B cell (primary cell): ENCODE results near the gene PNLIPRP2. TPM values are rescaled to one million over a fixed set of nuclear protein-coding genes. Genes with fewer than 3 reads are reported as not detected.

Experiments used
- ATAC-seq: fragments of 200-7000 bp; cut with Tn5 transposase; one replicate; pipeline ENCODE4 v1.10.0; 2021; ENCODE audit warnings: low read depth, mild to moderate bottlenecking, moderate number of reproducible peaks, moderate library complexity
- CTCF ChIA-PET: fragments of 350-600 bp; sonication (Branson Sonifier 250); formaldehyde crosslinking; loops from one replicate; lab custom pipeline; 2021; ENCODE audit warnings: antibody characterized with exemption, inconsistent platforms; lab: Charles Lee
- POLR2A ChIA-PET: fragments of 350-600 bp; sonication (Branson Sonifier 250); formaldehyde crosslinking; loops from one replicate; lab custom pipeline; 2021; ENCODE audit warnings: antibody characterized with exemption; lab: Charles Lee
- DNase-seq: peaks from one replicate; pipeline ENCODE4 v3.0.0; 2013
- H2AFZ ChIP-seq: 2 replicates; pipeline ENCODE4 v1.6.1; 2012; ENCODE audit warnings: mild to moderate bottlenecking, low read depth, low read length; ENCODE audit not compliant: insufficient read depth, poor library complexity, severe bottlenecking
- H3K27ac ChIP-seq, 2 donors: 1 replicate in 1 of 2; 2 replicates in 1 of 2; pipeline ENCODE4 v1.5.1; 2012 to 2013; ENCODE audit warnings: low read length in 2 of 2, mild to moderate bottlenecking in 2 of 2, moderate library complexity in 1 of 2
- H3K27me3 ChIP-seq, 4 experiments: fragments of 200-600 bp in 1 of 4; sonication (generic) in 1 of 4; replicated peaks in 1 of 4; 1 replicate in 2 of 4; 2 replicates in 2 of 4; pipeline versions ENCODE4 v1.6.1 to v1.7.0; 2013 to 2016; ENCODE audit warnings: low read length in 3 of 4, mild to moderate bottlenecking in 2 of 4, mixed read lengths in 1 of 4, moderate library complexity in 1 of 4; ENCODE audit not compliant: insufficient read depth in 4 of 4, control insufficient read depth in 3 of 4; ENCODE audit errors: control extremely low read depth in 1 of 4
- H3K36me3 ChIP-seq, 2 experiments: replicated peaks in 1 of 2; 1 replicate in 1 of 2; 2 replicates in 1 of 2; pipeline versions ENCODE4 v1.6.1 to v1.7.1; 2013; ENCODE audit warnings: low read length in 1 of 2; ENCODE audit not compliant: insufficient read depth in 2 of 2, control insufficient read depth in 1 of 2; ENCODE audit errors: control extremely low read depth in 1 of 2, extremely low read depth in 1 of 2
- H3K4me1 ChIP-seq, 2 donors: fragments of 200-600 bp in 1 of 2; sonication (generic) in 1 of 2; 1 replicate in 1 of 2; 2 replicates in 1 of 2; pipeline versions ENCODE4 v1.5.1 to v1.6.1; 2013 to 2017; ENCODE audit warnings: low read length in 2 of 2; ENCODE audit not compliant: control insufficient read depth in 2 of 2, insufficient read depth in 2 of 2
- H3K4me2 ChIP-seq: replicated peaks from 2 replicates; pipeline ENCODE3; 2012; ENCODE audit warnings: mild to moderate bottlenecking, low read depth, low read length; ENCODE audit not compliant: poor library complexity, severe bottlenecking
- H3K4me3 ChIP-seq, 5 experiments: fragments of 200-600 bp in 1 of 5; sonication (generic) in 1 of 5; 1 replicate in 3 of 5; 2 replicates in 2 of 5; pipeline versions ENCODE4 v1.5.1 to v1.7.0; 2011 to 2016; ENCODE audit warnings: low read length in 4 of 5, mild to moderate bottlenecking in 4 of 5, low read depth in 2 of 5, control low read depth in 1 of 5, moderate library complexity in 1 of 5; ENCODE audit not compliant: insufficient read depth in 1 of 5; ENCODE audit errors: control extremely low read depth in 1 of 5, extremely low read depth in 1 of 5
- H3K79me2 ChIP-seq: fragments of 200-600 bp; sonication (generic); one replicate; pipeline ENCODE4 v1.6.0; 2016; ENCODE audit warnings: low read length; ENCODE audit not compliant: control insufficient read depth, insufficient read depth
- H3K9ac ChIP-seq: fragments of 200-600 bp; sonication (generic); 2 replicates; pipeline ENCODE4 v1.6.1; 2017; ENCODE audit warnings: mild to moderate bottlenecking, low read length, moderate library complexity
- H3K9me3 ChIP-seq, 3 donors: one replicate each; pipeline versions ENCODE4 v1.6.1 to v1.7.1; 2013; ENCODE audit warnings: low read length in 2 of 3; ENCODE audit not compliant: control insufficient read depth in 2 of 3, insufficient read depth in 1 of 3; ENCODE audit errors: control extremely low read depth in 1 of 3
- H4K20me1 ChIP-seq: 2 replicates; pipeline ENCODE4 v1.6.0; 2012; ENCODE audit warnings: mild to moderate bottlenecking, low read length; ENCODE audit not compliant: insufficient read depth, control insufficient read depth, poor library complexity, severe bottlenecking
- H3K27ac Mint-ChIP-seq: one replicate; pipeline ENCODE4 v1.8.0; 2021; ENCODE audit warnings: mixed read lengths
- H3K27me3 Mint-ChIP-seq: one replicate; pipeline ENCODE4 v1.8.0; 2021; ENCODE audit warnings: mixed read lengths
- H3K4me1 Mint-ChIP-seq: one replicate; pipeline ENCODE4 v1.8.0; 2021; ENCODE audit warnings: mixed read lengths
- H3K4me3 Mint-ChIP-seq: one replicate; pipeline ENCODE4 v1.8.0; 2021; ENCODE audit warnings: mixed read lengths
- H3K9me3 Mint-ChIP-seq: one replicate; pipeline ENCODE4 v1.8.0; 2022; ENCODE audit warnings: mixed read lengths; ENCODE audit not compliant: insufficient read depth
- CTCF ChIP-seq: fragments of 200-600 bp; IDR thresholded peaks from one replicate; pipeline ENCODE4 v1.8.0; 2022; ENCODE audit warnings: antibody characterized with exemption, mild to moderate bottlenecking
- EZH2 ChIP-seq: IDR thresholded peaks from 2 replicates; pipeline ENCODE4 v1.6.1; 2012; ENCODE audit warnings: borderline replicate concordance, low read depth, mild to moderate bottlenecking, moderate library complexity, low read length; ENCODE audit not compliant: insufficient read depth, poor library complexity, severe bottlenecking
- WGBS: methylation state at CpG from one replicate; pipeline ENCODE4 v1.1.5; 2013; ENCODE audit warnings: missing lambda C conversion rate; ENCODE audit not compliant: insufficient coverage; 5-methylcytosine and 5-hydroxymethylcytosine counted together
- intact Hi-C: fragments of 100-400 bp; cut with micrococcal nuclease; formaldehyde crosslinking; loops from one replicate; pipeline ENCODE4 v1.10.0; 2022
- polyA plus RNA-seq: library from polyadenylated mRNA; depleted of rRNA; stranded (reverse); fragments of >200 nt; gene quantifications from 2 replicates; pipeline ENCODE4 v1.2.3, GENCODE V29; 2012
- total RNA-seq, 2 donors: library from RNA; stranded (reverse); fragments of 120-200 nt in 1 of 2; gene quantifications; 1 replicate in 1 of 2; 2 replicates in 1 of 2; pipeline versions ENCODE4 v1.2.3 to v1.2.4, GENCODE V29; 2013 to 2022

Gene PNLIPRP2
- total and polyA plus RNA-seq, 2 donors (not counting 1 experiment from before 2014, with no cell fraction given), result not detected

GRCh38 chr10:116684781-116685180 lies 64.0 kb downstream of the PNLIPRP2 start:
- TF ChIP-seq EZH2 (no peak), CTCF (no peak)

DNA sequence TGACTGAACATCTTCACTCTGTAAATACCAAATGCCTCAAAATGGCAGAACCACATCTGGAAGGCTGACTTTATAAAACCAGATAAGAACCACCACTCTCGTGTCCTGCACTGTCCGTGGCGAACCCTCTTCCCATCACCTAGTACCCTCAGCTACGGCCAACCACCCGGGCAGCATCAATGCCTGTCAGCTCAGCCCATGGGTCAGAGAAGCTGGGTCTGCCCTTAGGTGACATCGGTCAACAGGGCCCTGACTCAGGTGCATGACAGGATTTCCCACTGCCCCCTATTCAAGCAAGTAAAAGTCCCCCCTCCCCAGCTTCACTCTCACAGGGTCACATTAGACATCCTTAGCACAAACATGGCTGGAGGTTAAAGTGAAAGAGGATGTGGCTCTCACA lies 65.1 kb downstream of the PNLIPRP2 start:
- ChIA-PET CTCF (no interaction called here), POLR2A (no interaction called here)
- intact Hi-C loops, result no loop called here
- Histone ChIP-seq H3K36me3 (no peaks in the 10 kb centered on the region), H2AFZ (no peak overlapping the region), H3K27me3 (no peaks in the 10 kb centered on the region), H4K20me1 (no peaks in the 10 kb centered on the region), H3K9ac (no peak overlapping the region), H3K79me2 (no peaks in the 10 kb centered on the region), H3K9me3 (no peaks in the 10 kb centered on the region), H3K4me2 (no peak overlapping the region), H3K4me1 (no peaks in the 10 kb centered on the region), H3K27ac (no peak overlapping the region), H3K4me3 (no peak overlapping the region)
- DNase-seq, result no peak
- Mint-ChIP-seq H3K9me3 (no peaks in the 10 kb centered on the region), H3K4me3 (no peak overlapping the region), H3K27ac (no peak overlapping the region), H3K4me1 (no peaks in the 10 kb centered on the region), H3K27me3 (peaks cover 10% of the 10 kb centered on the region)
- no peak for TF ChIP-seq EZH2
- no peak for TF ChIP-seq CTCF
- no peak for ATAC-seq
- WGBS, result 100% methylated on average over 6 of the region's 6 CpGs

More at GRCh38 chr10:116684781-116685180, 64.0 kb downstream of the PNLIPRP2 start:
- Mint-ChIP-seq H3K4me3 (no peak overlapping the region), H3K9me3 (no peaks in the 10 kb centered on the region), H3K27ac (no peak overlapping the region), H3K4me1 (no peaks in the 10 kb centered on the region), H3K27me3 (peaks cover 5% of the 10 kb centered on the region)
- H3K9ac ChIP-seq, result no peak overlapping the region
- no peak overlapping the region for H3K4me3 ChIP-seq
- ATAC-seq, result no peak
- no peaks in the 10 kb centered on the region for H3K9me3 ChIP-seq
- H4K20me1 ChIP-seq, result no peaks in the 10 kb centered on the region
- WGBS, result 95% methylated on average over 5 of the region's 5 CpGs
- intact Hi-C loops, result no loop called here
- H3K27me3 ChIP-seq, result no peaks in the 10 kb centered on the region
- H3K27ac ChIP-seq, result no peak overlapping the region
- H2AFZ ChIP-seq, result no peak overlapping the region
- H3K4me2 ChIP-seq, result no peak overlapping the region
- no peaks in the 10 kb centered on the region for H3K4me1 ChIP-seq
- POLR2A ChIA-PET, result no interaction called here
- H3K36me3 ChIP-seq, result no peaks in the 10 kb centered on the region
- no peak for DNase-seq
- CTCF ChIA-PET, result no interaction called here
- H3K79me2 ChIP-seq, result no peaks in the 10 kb centered on the region
